SK-N-SH (cell line): ENCODE results near the gene MYLK3. TPM values are rescaled to one million over a fixed set of nuclear protein-coding genes. Genes with fewer than 3 reads are reported as not detected.

Source experiments
- CTCF ChIA-PET: fragments of 300-600, 350-600 bp; formaldehyde crosslinking; extraction: SDS; loops from one replicate; lab custom pipeline; 2021; lab: Yijun Ruan, JAX
- POLR2A ChIA-PET: fragments of 350-600 bp; sonication (Branson Sonifier 250); formaldehyde crosslinking; extraction: SDS; loops from one replicate; lab custom pipeline; 2020; ENCODE audit warnings: antibody characterized with exemption, inconsistent platforms; lab: Yijun Ruan, JAX
- DNase-seq: peaks from one replicate; pipeline ENCODE4 v3.0.0; 2012
- H2AFZ ChIP-seq: fragments of 200-600 bp; sonication (generic); 2 replicates; pipeline ENCODE4 v1.8.1; 2016; ENCODE audit warnings: antibody characterized with exemption, mild to moderate bottlenecking, low read depth
- H3F3A ChIP-seq: fragments of 200-600 bp; sonication (generic); replicated peaks from 2 replicates; pipeline ENCODE3; 2016; ENCODE audit warnings: antibody characterized with exemption, mild to moderate bottlenecking; ENCODE audit not compliant: insufficient read depth
- H3K27ac ChIP-seq, 2 experiments: fragments of 200-500 bp in 1 of 2; fragments of 200-600 bp in 1 of 2; sonication (Bioruptor generic) in 1 of 2; sonication (generic), shearing (Covaris generic) in 1 of 2; 2 replicates each; pipeline versions ENCODE4 v1.5.1 to v1.6.1; 2014 to 2016; ENCODE audit warnings: low read depth in 2 of 2, inconsistent platforms in 1 of 2, low read length in 1 of 2, mild to moderate bottlenecking in 1 of 2, mixed read lengths in 1 of 2
- H3K27me3 ChIP-seq: fragments of 200-600 bp; sonication (generic), shearing (Covaris generic); 2 replicates; pipeline ENCODE4 v1.6.1; 2016; ENCODE audit warnings: mixed run types; ENCODE audit not compliant: insufficient read depth
- H3K36me3 ChIP-seq, 2 experiments: fragments of 200-500 bp in 1 of 2; fragments of 200-600 bp in 1 of 2; sonication (Bioruptor generic) in 1 of 2; sonication (generic) in 1 of 2; replicated peaks in 1 of 2; 2 replicates each; pipeline versions ENCODE3 to v1.5.1; 2014 to 2016; ENCODE audit warnings: low read length in 1 of 2, mild to moderate bottlenecking in 1 of 2; ENCODE audit not compliant: insufficient read depth in 2 of 2, control insufficient read depth in 1 of 2
- H3K4me1 ChIP-seq, 2 experiments: fragments of 200-500 bp in 1 of 2; fragments of 200-600 bp in 1 of 2; sonication (Bioruptor generic) in 1 of 2; sonication (generic), shearing (Covaris generic) in 1 of 2; 2 replicates each; pipeline versions ENCODE4 v1.5.1 to v1.6.1; 2014 to 2016; ENCODE audit warnings: low read depth in 1 of 2, low read length in 1 of 2, mixed run types in 1 of 2; ENCODE audit not compliant: insufficient read depth in 2 of 2, control insufficient read depth in 1 of 2
- H3K4me2 ChIP-seq: fragments of 200-600 bp; sonication (generic), shearing (Covaris generic); 2 replicates; pipeline ENCODE4 v1.6.1; 2017; ENCODE audit warnings: mixed run types
- H3K4me3 ChIP-seq, 2 experiments: fragments of 200-500 bp in 1 of 2; fragments of 200-600 bp in 1 of 2; sonication (Bioruptor generic) in 1 of 2; sonication (generic), shearing (Covaris generic) in 1 of 2; 2 replicates each; pipeline versions ENCODE4 v1.5.1 to v1.8.1; 2014 to 2016; ENCODE audit warnings: low read depth in 2 of 2, inconsistent platforms in 1 of 2, low read length in 1 of 2, mild to moderate bottlenecking in 1 of 2, mixed read lengths in 1 of 2, moderate library complexity in 1 of 2
- H3K79me2 ChIP-seq: fragments of 200-600 bp; sonication (generic); 2 replicates; pipeline ENCODE4 v1.8.1; 2017; ENCODE audit warnings: mild to moderate bottlenecking; ENCODE audit not compliant: insufficient read depth
- H3K9ac ChIP-seq: fragments of 200-600 bp; sonication (generic); 2 replicates; pipeline ENCODE4 v1.6.1; 2017; ENCODE audit warnings: mixed run types
- H3K9me2 ChIP-seq: fragments of 200-600 bp; sonication (generic); 2 replicates; pipeline ENCODE4 v1.6.1; 2017; ENCODE audit warnings: mixed run types
- H3K9me3 ChIP-seq: fragments of 200-600 bp; sonication (generic); 2 replicates; pipeline ENCODE4 v1.6.1; 2017; ENCODE audit warnings: mixed run types, mild to moderate bottlenecking, moderate library complexity
- H4K20me1 ChIP-seq: fragments of 200-600 bp; sonication (generic); 2 replicates; pipeline ENCODE4 v1.6.1; 2017; ENCODE audit warnings: mild to moderate bottlenecking, mixed run types; ENCODE audit not compliant: insufficient read depth
- CHD2 ChIP-seq: fragments of 150-350 bp; IDR thresholded peaks from 2 replicates; pipeline ENCODE4 v1.6.1; 2018; ENCODE audit warnings: low read length; ENCODE audit not compliant: partially characterized antibody
- EP300 ChIP-seq, 2 experiments: IDR thresholded peaks; 2 replicates each; pipeline versions ENCODE4 v1.4.0 to v1.6.1; 2012; ENCODE audit warnings: borderline replicate concordance in 1 of 2, low read depth in 1 of 2, low read length in 1 of 2
- EZH2phosphoT487 ChIP-seq: fragments of 200-600 bp; sonication (generic); IDR thresholded peaks from 2 replicates; pipeline ENCODE4 v1.6.1; 2017; ENCODE audit warnings: low read depth, mixed run types, mild to moderate bottlenecking, antibody characterized with exemption, moderate library complexity, borderline replicate concordance
- FOSL2 ChIP-seq: IDR thresholded peaks from 2 replicates; pipeline ENCODE4 v1.4.0; 2012; ENCODE audit warnings: low read depth, mild to moderate bottlenecking, moderate library complexity, borderline replicate concordance
- FOXM1 ChIP-seq: IDR thresholded peaks from 2 replicates; pipeline ENCODE4 v1.4.0; 2012; ENCODE audit warnings: low read depth, mild to moderate bottlenecking
- JUND ChIP-seq: IDR thresholded peaks from 2 replicates; pipeline ENCODE4 v1.4.0; 2012
- MAX ChIP-seq: IDR thresholded peaks from 2 replicates; pipeline ENCODE4 v1.4.0; 2012; ENCODE audit warnings: low read depth
- MEF2A ChIP-seq: IDR thresholded peaks from 2 replicates; pipeline ENCODE4 v1.4.0; 2012; ENCODE audit warnings: low read depth, borderline replicate concordance
- NFIC ChIP-seq: IDR thresholded peaks from 2 replicates; pipeline ENCODE4 v1.4.0; 2012; ENCODE audit warnings: borderline replicate concordance
- NRF1 ChIP-seq: IDR thresholded peaks from 2 replicates; pipeline ENCODE4 v1.6.1; 2012; ENCODE audit warnings: low read depth, mild to moderate bottlenecking, low read length
- RCOR1 ChIP-seq: fragments of 150-350 bp; IDR thresholded peaks from 2 replicates; pipeline ENCODE4 v1.6.1; 2017; ENCODE audit warnings: antibody characterized with exemption, low read length
- SIN3A ChIP-seq: IDR thresholded peaks from 2 replicates; pipeline ENCODE4 v1.6.1; 2012; ENCODE audit warnings: low read depth, mild to moderate bottlenecking, low read length, moderate library complexity, borderline replicate concordance
- TAF1 ChIP-seq: IDR thresholded peaks from 2 replicates; pipeline ENCODE4 v1.6.1; 2012; ENCODE audit warnings: low read depth, mild to moderate bottlenecking, low read length, moderate library complexity, borderline replicate concordance
- TCF12 ChIP-seq: IDR thresholded peaks from 2 replicates; pipeline ENCODE4 v1.4.0; 2012
- ZBTB33 ChIP-seq: IDR thresholded peaks from 2 replicates; pipeline ENCODE4 v1.4.0; 2012; ENCODE audit warnings: low read depth, borderline replicate concordance
- WGBS: methylation state at CpG from one replicate; pipeline ENCODE4 v1.1.6; 2017; ENCODE audit warnings: low lambda C conversion rate; 5-methylcytosine and 5-hydroxymethylcytosine counted together
- polyA plus RNA-seq, 3 experiments: library from polyadenylated mRNA; depleted of rRNA; stranded (reverse); fragments of >200 nt; gene quantifications; 2 replicates each; pipeline ENCODE4 v1.2.3, GENCODE V29; 2012
- TF ChIP-seq, protein P1 (sequence below): IDR thresholded peaks from 2 replicates; pipeline ENCODE4 v1.6.1; 2012; ENCODE audit warnings: mild to moderate bottlenecking, low read depth, low read length, moderate library complexity
- TF ChIP-seq, protein P2 (sequence below): IDR thresholded peaks from 2 replicates; pipeline ENCODE4 v1.4.0; 2012; ENCODE audit warnings: low read depth, borderline replicate concordance
- TF ChIP-seq, protein P3 (sequence below): IDR thresholded peaks from 2 replicates; pipeline ENCODE4; 2012

MYLK3 gene
- polyA plus RNA-seq, 1 of the 3 experiments (the other 2 are of a cell fraction), result 0.05 TPM

DNA sequence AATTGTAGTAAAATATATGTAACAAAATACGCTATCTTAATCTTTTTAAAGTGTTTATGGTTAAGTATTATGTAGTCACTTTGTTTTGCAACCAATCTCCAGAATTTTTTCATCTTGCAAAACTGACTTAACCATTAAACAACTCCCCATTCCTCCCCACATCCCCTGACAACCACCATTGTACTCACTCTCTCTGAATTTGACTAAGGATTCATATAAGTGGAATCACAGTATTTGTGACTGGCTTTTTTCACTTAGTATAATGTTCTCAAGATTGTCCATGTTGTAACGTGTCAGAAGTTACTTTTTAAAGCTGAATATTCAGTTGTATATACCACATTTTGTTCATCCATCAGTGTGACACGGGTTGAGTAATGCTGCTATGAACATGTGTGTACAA lies 48.1 kb downstream of the MYLK3 start:
- TF ChIP-seq RCOR1, result no peak
- no peak for TF ChIP-seq SIN3A
- TF ChIP-seq TCF12, result no peak
- no peak for TF ChIP-seq EZH2phosphoT487
- no peak for TF ChIP-seq MAX
- TF ChIP-seq TAF1, result no peak
- TF ChIP-seq, protein P1, sequence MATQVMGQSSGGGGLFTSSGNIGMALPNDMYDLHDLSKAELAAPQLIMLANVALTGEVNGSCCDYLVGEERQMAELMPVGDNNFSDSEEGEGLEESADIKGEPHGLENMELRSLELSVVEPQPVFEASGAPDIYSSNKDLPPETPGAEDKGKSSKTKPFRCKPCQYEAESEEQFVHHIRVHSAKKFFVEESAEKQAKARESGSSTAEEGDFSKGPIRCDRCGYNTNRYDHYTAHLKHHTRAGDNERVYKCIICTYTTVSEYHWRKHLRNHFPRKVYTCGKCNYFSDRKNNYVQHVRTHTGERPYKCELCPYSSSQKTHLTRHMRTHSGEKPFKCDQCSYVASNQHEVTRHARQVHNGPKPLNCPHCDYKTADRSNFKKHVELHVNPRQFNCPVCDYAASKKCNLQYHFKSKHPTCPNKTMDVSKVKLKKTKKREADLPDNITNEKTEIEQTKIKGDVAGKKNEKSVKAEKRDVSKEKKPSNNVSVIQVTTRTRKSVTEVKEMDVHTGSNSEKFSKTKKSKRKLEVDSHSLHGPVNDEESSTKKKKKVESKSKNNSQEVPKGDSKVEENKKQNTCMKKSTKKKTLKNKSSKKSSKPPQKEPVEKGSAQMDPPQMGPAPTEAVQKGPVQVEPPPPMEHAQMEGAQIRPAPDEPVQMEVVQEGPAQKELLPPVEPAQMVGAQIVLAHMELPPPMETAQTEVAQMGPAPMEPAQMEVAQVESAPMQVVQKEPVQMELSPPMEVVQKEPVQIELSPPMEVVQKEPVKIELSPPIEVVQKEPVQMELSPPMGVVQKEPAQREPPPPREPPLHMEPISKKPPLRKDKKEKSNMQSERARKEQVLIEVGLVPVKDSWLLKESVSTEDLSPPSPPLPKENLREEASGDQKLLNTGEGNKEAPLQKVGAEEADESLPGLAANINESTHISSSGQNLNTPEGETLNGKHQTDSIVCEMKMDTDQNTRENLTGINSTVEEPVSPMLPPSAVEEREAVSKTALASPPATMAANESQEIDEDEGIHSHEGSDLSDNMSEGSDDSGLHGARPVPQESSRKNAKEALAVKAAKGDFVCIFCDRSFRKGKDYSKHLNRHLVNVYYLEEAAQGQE, result no peak
- TF ChIP-seq CHD2, result no peak
- TF ChIP-seq FOXM1, result no peak
- no peak for TF ChIP-seq FOSL2
- peaks cover 12 to 21% of the 10 kb centered on the region in 2 experiments for H3K36me3 ChIP-seq
- H3K9ac ChIP-seq, result no peak overlapping the region
- no peak overlapping the region for H3K27ac ChIP-seq
- H3K4me3 ChIP-seq, result no peak overlapping the region
- H3K4me1 ChIP-seq, result no peaks in the 10 kb centered on the region
- no peaks in the 10 kb centered on the region for H3K79me2 ChIP-seq
- no peaks in the 10 kb centered on the region for H3K27me3 ChIP-seq
- ChIA-PET CTCF (interaction anchor here (3.1 kb wide), 1 partner anchor 10 kb away, joined by 12 read pairs; the partner anchor contains the start of gene ORC6), POLR2A (no interaction called here)
- H2AFZ ChIP-seq, result no peak overlapping the region
- no peak overlapping the region for H3K4me2 ChIP-seq
- H4K20me1 ChIP-seq, result no peaks in the 10 kb centered on the region
- no peaks in the 10 kb centered on the region for H3K9me2 ChIP-seq
- no peak for DNase-seq
- H3F3A ChIP-seq, result no peaks in the 10 kb centered on the region
- WGBS, result 95% methylated on average over 3 of the region's 3 CpGs
- H3K9me3 ChIP-seq, result no peaks in the 10 kb centered on the region

DNA sequence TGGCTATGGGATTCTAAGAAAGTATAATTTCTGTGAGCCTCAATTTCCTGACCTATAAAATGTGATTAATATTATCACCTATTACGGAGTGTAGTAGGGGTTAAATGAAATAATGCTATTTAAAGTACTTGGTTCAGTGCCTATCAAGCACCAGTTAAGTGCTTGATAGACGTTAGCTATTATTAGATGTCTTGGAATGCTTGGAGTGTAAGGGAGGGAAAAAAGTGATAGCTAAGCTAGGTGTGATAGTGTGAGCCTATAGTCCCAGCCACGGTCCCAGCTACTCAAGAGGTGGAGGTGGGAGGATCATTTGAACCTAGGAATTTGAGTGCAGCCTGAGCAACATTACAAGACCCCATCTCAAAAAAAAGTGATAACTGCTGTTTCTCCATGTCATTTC lies 51.2 kb downstream of the MYLK3 start:
- no peak overlapping the region for H3K27ac ChIP-seq
- H3K79me2 ChIP-seq, result peaks cover 16% of the 10 kb centered on the region; the same call in 1 of the 2 replicates
- H4K20me1 ChIP-seq, result no peaks in the 10 kb centered on the region
- H3K9me2 ChIP-seq, result no peaks in the 10 kb centered on the region
- ChIA-PET POLR2A (no interaction called here), CTCF (interaction anchor here (1.0 to 1.5 kb wide), 2 partner anchors 8 to 112 kb away, joined by 3 to 4 read pairs; no protein-coding TSS in a partner anchor)
- H3K9me3 ChIP-seq, result no peaks in the 10 kb centered on the region
- WGBS, result 97% methylated on average over 3 of the region's 3 CpGs
- H3K4me2 ChIP-seq, result no peak overlapping the region
- no peaks in the 10 kb centered on the region for H3F3A ChIP-seq
- H3K4me3 ChIP-seq, result no peak overlapping the region
- no peaks in the 10 kb centered on the region for H3K4me1 ChIP-seq
- no peak overlapping the region for H2AFZ ChIP-seq
- TF ChIP-seq ZBTB33 (no peak), MEF2A (no peak), JUND (no peak), EP300 (IDR thresholded peaks at IDR 0.05; ENCODE audit: borderline replicate concordance in 1 of 2, low read depth in 1 of 2, low read length in 1 of 2) (no peak), NRF1 (no peak), NFIC (no peak)
- TF ChIP-seq, protein P2, sequence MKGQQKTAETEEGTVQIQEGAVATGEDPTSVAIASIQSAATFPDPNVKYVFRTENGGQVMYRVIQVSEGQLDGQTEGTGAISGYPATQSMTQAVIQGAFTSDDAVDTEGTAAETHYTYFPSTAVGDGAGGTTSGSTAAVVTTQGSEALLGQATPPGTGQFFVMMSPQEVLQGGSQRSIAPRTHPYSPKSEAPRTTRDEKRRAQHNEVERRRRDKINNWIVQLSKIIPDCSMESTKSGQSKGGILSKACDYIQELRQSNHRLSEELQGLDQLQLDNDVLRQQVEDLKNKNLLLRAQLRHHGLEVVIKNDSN, result no peak
- TF ChIP-seq, protein P3, sequence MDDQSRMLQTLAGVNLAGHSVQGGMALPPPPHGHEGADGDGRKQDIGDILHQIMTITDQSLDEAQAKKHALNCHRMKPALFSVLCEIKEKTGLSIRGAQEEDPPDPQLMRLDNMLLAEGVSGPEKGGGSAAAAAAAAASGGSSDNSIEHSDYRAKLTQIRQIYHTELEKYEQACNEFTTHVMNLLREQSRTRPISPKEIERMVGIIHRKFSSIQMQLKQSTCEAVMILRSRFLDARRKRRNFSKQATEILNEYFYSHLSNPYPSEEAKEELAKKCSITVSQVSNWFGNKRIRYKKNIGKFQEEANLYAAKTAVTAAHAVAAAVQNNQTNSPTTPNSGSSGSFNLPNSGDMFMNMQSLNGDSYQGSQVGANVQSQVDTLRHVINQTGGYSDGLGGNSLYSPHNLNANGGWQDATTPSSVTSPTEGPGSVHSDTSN, result no peak
- no peak for DNase-seq
- no peaks in the 10 kb centered on the region for H3K27me3 ChIP-seq
- H3K36me3 ChIP-seq, result peaks cover 23 to 32% of the 10 kb centered on the region in 2 experiments
- no peak overlapping the region for H3K9ac ChIP-seq
